NCI-H1436 (cell line): Measurements from ENCODE around the gene NPTX1.

Source experiments
- DNase-seq: peaks from one replicate; lab custom pipeline; 2025; lab: John Stamatoyannopoulos, UW

The NPTX1 gene

GRCh38 chr17:80426671-80427326, 49.6 kb downstream of the NPTX1 start:
- DNase-seq: peak; percentile 79

GRCh38 chr17:80425835-80426426, 50.5 kb downstream of the NPTX1 start:
- no peak for DNase-seq

GRCh38 chr17:80424878-80425765, 51.3 kb downstream of the NPTX1 start:
- DNase-seq: no peak

GRCh38 chr17:80424261-80424660, 52.1 kb downstream of the NPTX1 start:
- DNase-seq: no peak

- no peak for DNase-seq
Measured at GRCh38 chr17:80423536-80424225, 52.7 kb downstream of the NPTX1 start.

- no peak for DNase-seq
Measured at GRCh38 chr17:80422981-80423380, 53.4 kb downstream of the NPTX1 start.

GRCh38 chr17:80422276-80422675, 54.1 kb downstream of the NPTX1 start:
- no peak for DNase-seq

- DNase-seq: no peak
Measured at GRCh38 chr17:80421381-80422090, 54.9 kb downstream of the NPTX1 start.

- no peak for DNase-seq
Measured at GRCh38 chr17:80419255-80419654, 57.2 kb downstream of the NPTX1 start.

GRCh38 chr17:80418589-80418988, 57.8 kb downstream of the NPTX1 start:
- DNase-seq: no peak
